Measurements from ENCODE around the gene HNRNPUL1.
A peak's percentile ranks its signal among the peaks of the same experiment; 100 is the strongest.
"Not testable (repeated sequence)": the region's sequence is repeated elsewhere in the genome, so short reads cannot be mapped to it uniquely, and the experiment has no call there.

The HNRNPUL1 gene

DNA sequence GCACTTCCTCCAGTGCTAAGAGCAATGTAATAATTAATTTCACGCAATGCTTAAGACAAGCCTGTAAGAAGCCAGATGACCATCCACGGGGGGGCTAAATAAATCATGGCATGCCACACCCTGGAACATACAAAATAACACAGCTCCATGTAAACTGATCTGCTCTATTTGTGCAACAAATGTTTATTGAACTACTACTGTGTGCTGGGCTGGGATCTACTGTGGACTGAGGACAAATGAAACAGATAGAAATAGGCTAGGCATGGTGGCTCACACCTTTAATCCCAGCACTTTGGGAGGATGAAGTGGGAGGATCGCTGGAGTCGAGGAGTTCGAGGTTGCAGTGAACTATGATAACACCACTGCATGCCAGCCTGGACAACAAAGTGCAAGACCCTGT is 68.3 kb downstream of the HNRNPUL1 start:
- no peak overlapping the region for H3K27ac Mint-ChIP-seq
- no peak for TF ChIP-seq CTCF (IDR thresholded peaks at IDR 0.05)
- DNase-seq, result no peak
- H3K9me3 Mint-ChIP-seq, result no peaks in the 10 kb centered on the region
- H3K36me3 Mint-ChIP-seq (ENCODE audit: low read depth), result peaks cover 28% of the 10 kb centered on the region
- peaks cover 32% of the 10 kb centered on the region for H3K4me1 Mint-ChIP-seq
- H3K27me3 Mint-ChIP-seq (ENCODE audit: low read depth, poor library complexity), result peaks cover 4% of the 10 kb centered on the region
- H3K4me3 Mint-ChIP-seq, result no peak overlapping the region

DNA sequence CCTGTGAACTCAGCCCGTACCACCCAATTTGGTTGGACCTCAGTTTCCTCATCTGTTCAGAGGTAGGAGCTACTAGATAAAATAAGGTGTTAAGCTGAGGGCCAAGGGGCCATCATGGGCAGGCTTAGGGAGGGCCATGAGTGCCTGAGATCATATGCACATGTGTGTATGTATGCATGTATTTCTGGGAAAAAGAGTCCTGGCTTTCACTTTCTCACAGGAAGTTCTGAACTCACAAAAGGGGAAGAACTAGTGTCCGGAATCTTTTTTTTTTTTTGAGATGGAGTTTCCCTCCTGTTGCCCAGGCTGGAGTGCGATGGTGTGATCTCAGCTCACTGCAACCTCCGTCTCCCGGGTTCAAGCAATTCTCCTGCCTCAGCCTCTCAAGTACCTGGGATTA is 70.6 kb downstream of the HNRNPUL1 start:
- Mint-ChIP-seq H3K36me3 (ENCODE audit: low read depth) (peaks cover 30% of the 10 kb centered on the region), H3K27me3 (ENCODE audit: low read depth, poor library complexity) (peaks cover 4% of the 10 kb centered on the region), H3K4me1 (peaks cover 20% of the 10 kb centered on the region), H3K9me3 (no peaks in the 10 kb centered on the region), H3K27ac (no peak overlapping the region), H3K4me3 (no peak overlapping the region)
- no peak for DNase-seq
- TF ChIP-seq CTCF (IDR thresholded peaks at IDR 0.05), result no peak

GRCh38 chr19:41335467-41335866 is 71.3 kb downstream of the HNRNPUL1 start:
- Mint-ChIP-seq H3K27me3 (ENCODE audit: low read depth, poor library complexity) (peaks cover 4% of the 10 kb centered on the region), H3K36me3 (ENCODE audit: low read depth) (peaks cover 30% of the 10 kb centered on the region), H3K4me1 (peaks cover 20% of the 10 kb centered on the region), H3K4me3 (no peak overlapping the region), H3K9me3 (no peaks in the 10 kb centered on the region), H3K27ac (no peak overlapping the region)
- no peak for DNase-seq
- no peak for TF ChIP-seq CTCF (IDR thresholded peaks at IDR 0.05)

- Mint-ChIP-seq H3K9me3 (no peaks in the 10 kb centered on the region), H3K4me1 (no peaks in the 10 kb centered on the region), H3K27ac (peak overlapping the region; percentile 14), H3K36me3 (ENCODE audit: low read depth) (peaks cover 40% of the 10 kb centered on the region), H3K27me3 (ENCODE audit: low read depth, poor library complexity) (no peaks in the 10 kb centered on the region), H3K4me3 (no peak overlapping the region)
- DNase-seq, result no peak
- no peak for TF ChIP-seq CTCF (IDR thresholded peaks at IDR 0.05)
Observed at GRCh38 chr19:41339936-41340335, 75.8 kb downstream of the HNRNPUL1 start.

DNA sequence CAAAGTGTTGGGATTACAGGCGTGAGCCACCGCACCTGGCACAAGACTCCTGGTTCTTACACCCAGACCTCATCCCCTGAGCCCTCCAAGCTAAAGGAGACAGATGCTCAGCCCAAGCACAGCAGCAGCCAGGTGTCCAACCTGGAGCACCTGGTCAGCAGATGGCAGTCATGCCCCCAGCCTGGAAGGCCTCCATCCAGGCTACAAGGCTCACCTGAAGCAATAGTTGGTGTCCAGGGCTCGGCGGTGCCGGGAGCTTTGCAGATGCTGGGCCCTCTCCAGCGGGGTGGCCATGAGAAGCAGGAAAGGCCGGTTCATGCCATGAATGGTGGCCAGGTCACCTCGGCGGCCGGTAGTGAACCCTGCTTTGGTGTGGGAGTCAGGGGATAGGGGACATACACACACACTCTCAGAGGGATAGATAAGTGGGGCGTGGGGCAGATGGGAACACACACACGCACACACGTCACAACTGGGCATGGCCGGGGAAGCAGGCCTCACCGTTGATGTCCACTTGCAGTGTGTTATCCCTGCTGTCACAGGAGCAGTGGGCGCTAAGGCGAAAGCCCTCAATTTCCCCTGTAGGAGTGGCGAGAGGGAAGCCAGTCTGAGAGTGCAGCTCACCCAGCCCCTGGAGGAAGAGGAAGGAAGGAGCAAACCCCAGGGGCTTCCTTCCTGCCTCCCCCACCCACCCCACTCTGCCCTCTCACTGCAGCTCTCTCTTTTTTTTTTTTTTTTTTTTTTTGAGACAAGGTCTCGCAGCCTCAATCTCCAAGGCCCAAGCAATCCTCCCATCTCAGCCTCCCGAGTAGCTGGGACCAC is 77.7 kb downstream of the HNRNPUL1 start:
- TF ChIP-seq CTCF (IDR thresholded peaks at IDR 0.05), result no peak
- Mint-ChIP-seq H3K9me3 (no peaks in the 10 kb centered on the region), H3K4me3 (no peak overlapping the region), H3K36me3 (ENCODE audit: low read depth) (peaks cover 47% of the 10 kb centered on the region), H3K27me3 (ENCODE audit: low read depth, poor library complexity) (no peaks in the 10 kb centered on the region), H3K27ac (no peak overlapping the region), H3K4me1 (no peaks in the 10 kb centered on the region)
- DNase-seq, result no peak

- Mint-ChIP-seq H3K9me3 (no peaks in the 10 kb centered on the region), H3K27ac (no peak overlapping the region), H3K4me1 (no peaks in the 10 kb centered on the region), H3K36me3 (ENCODE audit: low read depth) (peaks cover 52% of the 10 kb centered on the region), H3K4me3 (no peak overlapping the region), H3K27me3 (ENCODE audit: low read depth, poor library complexity) (no peaks in the 10 kb centered on the region)
- DNase-seq, result no peak
- TF ChIP-seq CTCF (IDR thresholded peaks at IDR 0.05), result no peak
Observed at GRCh38 chr19:41344162-41344561, 80.0 kb downstream of the HNRNPUL1 start.

DNA sequence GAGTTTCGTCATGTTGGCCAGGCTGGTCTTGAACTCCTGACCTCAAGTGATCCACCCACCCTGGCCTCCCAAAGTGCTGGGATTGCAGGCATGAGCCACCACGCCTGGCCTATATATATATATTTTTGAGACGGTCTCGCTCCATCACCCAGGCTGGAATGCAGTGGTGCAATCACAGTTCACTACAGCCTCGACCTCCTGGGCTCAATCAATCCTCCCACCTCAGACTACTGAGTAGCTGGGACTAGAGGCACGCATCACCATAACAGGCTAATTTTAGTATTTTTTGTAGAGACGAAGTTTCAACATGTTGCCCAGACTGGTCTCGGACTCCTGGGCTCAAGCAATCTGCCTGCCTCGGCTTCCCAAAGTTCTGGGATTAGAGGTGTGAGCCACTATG is 82.7 kb downstream of the HNRNPUL1 start:
- DNase-seq; H3K27me3 Mint-ChIP-seq (ENCODE audit: low read depth, poor library complexity): not testable (repeated sequence)

More for the DNA sequence above, 82.7 kb downstream of the HNRNPUL1 start:
- Mint-ChIP-seq H3K36me3 (ENCODE audit: low read depth) (peaks cover 38% of the 10 kb centered on the region), H3K4me1 (peaks cover 17% of the 10 kb centered on the region)
- H3K9me3 Mint-ChIP-seq, H3K27ac Mint-ChIP-seq, H3K4me3 Mint-ChIP-seq: not testable (repeated sequence)

Data from nephron progenitor cell (in vitro differentiated cells).